ENCODE data around the gene ALDH3A1.

GRCh38 chr17:19747159-19747719, 859 bp downstream of the ALDH3A1 start:
- no peak for TF ChIP-seq EP300 (IDR thresholded peaks at IDR 0.05)
- TF ChIP-seq SMC3 (IDR thresholded peaks at IDR 0.05) = no peak

Measured in A549 (cell line).